Activated naive CD4-positive, alpha-beta T cell treated with anti-CD3 and anti-CD28 coated beads for 36 hours (primary cell): ENCODE measurements around the gene PLXNB2. TPM values are rescaled to one million over a fixed set of nuclear protein-coding genes. Genes with fewer than 3 reads are reported as not detected.
"Not testable (repeated sequence)": the region's sequence is repeated elsewhere in the genome, so short reads cannot be mapped to it uniquely, and the experiment has no call there.

ENCODE experiments used
- CTCF ChIA-PET: fragments of 350-600 bp; sonication (Branson Sonifier 250); formaldehyde crosslinking; loops from one replicate; lab custom pipeline; 2021; ENCODE audit warnings: antibody characterized with exemption; lab: Charles Lee
- DNase-seq: peaks from one replicate; pipeline ENCODE4 v3.0.0-alpha.2; 2020
- H3K27ac Mint-ChIP-seq: one replicate; pipeline ENCODE4 v1.8.0; 2021; ENCODE audit warnings: mild to moderate bottlenecking, mixed read lengths
- H3K27me3 Mint-ChIP-seq: one replicate; pipeline ENCODE4 v1.8.0; 2021; ENCODE audit warnings: low read depth, mixed read lengths
- H3K36me3 Mint-ChIP-seq: one replicate; pipeline ENCODE4 v1.8.0; 2021; ENCODE audit warnings: low read depth, mixed read lengths
- H3K4me1 Mint-ChIP-seq: one replicate; pipeline ENCODE4 v1.8.0; 2021; ENCODE audit warnings: low read depth, mixed read lengths
- H3K4me3 Mint-ChIP-seq: one replicate; pipeline ENCODE4 v1.8.0; 2021; ENCODE audit warnings: mild to moderate bottlenecking, moderate library complexity, mixed read lengths
- H3K9me3 Mint-ChIP-seq: one replicate; pipeline ENCODE4 v1.8.0; 2021; ENCODE audit warnings: mixed read lengths
- intact Hi-C: fragments of 100-400 bp; cut with micrococcal nuclease; formaldehyde crosslinking; loops from one replicate; pipeline ENCODE4 v1.15.1; 2023
- total RNA-seq, 2 experiments: library from RNA; stranded (reverse); gene quantifications; one replicate each; pipeline ENCODE4 v1.2.3, GENCODE V29; 2021

PLXNB2 gene
- total RNA-seq, 2 experiments from 2014 or later: 9.8 to 10.4 TPM

DNA sequence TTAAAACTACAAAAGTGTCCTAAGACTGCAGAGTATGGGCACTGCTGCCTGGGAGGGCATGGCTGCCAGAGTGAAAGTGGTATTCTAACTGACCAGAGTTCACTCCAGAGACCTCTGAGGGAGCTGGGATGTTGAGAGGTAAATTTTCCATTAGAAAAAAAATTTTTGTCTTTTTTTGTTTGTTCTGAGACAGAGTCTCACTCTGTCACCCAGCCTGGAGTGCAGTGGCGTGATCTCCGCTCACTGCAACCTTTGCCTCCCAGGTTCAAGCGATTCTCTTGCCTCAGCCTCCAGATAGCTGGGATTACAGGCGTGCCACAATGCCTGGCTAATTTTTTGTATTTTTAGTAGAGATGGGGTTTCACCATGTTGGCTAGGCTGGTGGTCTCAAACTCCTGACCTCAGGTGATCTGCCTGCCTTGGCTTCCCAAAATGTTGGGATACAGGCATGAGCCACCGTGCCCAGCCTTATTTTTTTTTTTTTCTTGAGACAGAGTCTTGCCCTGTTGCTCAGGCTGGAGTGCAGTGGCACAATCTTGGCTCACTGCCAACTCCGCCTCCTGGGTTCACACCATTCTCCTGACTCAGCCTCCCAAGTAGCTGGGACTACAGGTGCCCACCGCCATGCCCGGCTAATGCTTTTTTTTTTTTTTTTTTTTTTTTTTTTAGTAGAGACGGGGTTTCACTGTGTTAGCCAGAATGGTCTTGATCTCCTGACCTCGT lies 15.1 kb upstream of the PLXNB2 start:
- H3K4me1 Mint-ChIP-seq, H3K27ac Mint-ChIP-seq, DNase-seq, H3K4me3 Mint-ChIP-seq, H3K36me3 Mint-ChIP-seq, H3K9me3 Mint-ChIP-seq, H3K27me3 Mint-ChIP-seq, intact Hi-C loops: not testable (repeated sequence)
- CTCF ChIA-PET: interaction anchor here (0.6 to 1.3 kb wide), 6 partner anchors 8 to 297 kb away, joined by 3 to 7 read pairs (median 4); no protein-coding TSS in a partner anchor

DNA sequence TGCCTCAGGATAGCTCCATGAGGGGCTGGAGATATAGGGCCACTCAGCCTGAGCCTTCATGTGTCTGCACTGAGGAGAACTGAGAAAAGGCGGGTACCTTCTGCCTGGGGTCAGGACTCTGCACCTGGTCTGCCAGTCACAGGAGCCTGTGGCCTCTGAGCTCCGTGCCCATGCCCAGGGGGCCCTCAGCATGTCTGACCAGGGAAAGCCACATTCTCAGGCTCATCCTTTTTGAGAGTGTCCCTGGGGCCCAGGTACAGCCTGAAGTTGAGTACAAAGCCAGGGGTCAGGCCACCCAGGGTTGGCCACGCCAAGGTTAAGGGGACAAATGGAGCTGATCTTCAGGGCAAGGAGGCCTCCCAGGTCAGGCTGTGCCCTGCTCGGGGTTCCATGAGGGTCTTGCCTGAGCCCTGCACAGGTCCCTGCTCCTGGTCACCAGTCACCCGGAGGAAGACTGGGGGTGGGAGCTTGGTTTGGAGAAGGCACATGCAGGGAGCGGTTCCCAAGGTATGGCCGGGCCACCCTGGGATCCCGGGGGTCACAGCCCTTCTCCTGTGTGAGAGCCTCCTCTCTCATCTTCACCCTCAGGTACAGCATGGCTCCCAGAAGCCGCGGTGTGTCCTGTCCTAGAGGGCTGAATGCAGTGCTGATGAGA lies 13.4 kb upstream of the PLXNB2 start:
- intact Hi-C loops: no loop called here
- no peaks in the 10 kb centered on the region for H3K36me3 Mint-ChIP-seq

DNA sequence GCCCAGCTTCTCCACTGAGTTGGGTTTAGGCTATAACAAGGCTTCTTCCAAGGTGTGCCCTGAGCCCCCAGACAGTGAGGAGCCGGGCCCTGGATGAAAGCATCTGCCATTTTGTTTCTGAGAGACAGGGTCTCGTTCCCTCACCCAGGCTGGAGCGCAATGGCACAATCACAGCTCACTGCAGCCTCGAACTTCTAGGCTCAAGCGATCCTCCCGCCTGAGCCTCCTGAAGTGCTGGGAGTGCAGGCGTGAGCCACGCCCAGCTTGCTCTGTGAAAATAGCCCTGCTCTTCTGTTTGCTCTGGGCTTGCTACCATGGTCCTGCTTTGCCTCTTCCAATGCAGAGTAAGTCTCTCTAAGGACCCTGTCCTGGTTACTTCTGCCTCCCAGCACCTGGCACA lies 12.7 kb upstream of the PLXNB2 start:
- H3K27me3 Mint-ChIP-seq: no peaks in the 10 kb centered on the region
- no peak overlapping the region for H3K4me3 Mint-ChIP-seq
- DNase-seq: no peak
- peaks cover 3% of the 10 kb centered on the region for H3K4me1 Mint-ChIP-seq
- no peaks in the 10 kb centered on the region for H3K9me3 Mint-ChIP-seq
- H3K27ac Mint-ChIP-seq: no peak overlapping the region
- intact Hi-C loops: no loop called here
- CTCF ChIA-PET: no interaction called here
- H3K36me3 Mint-ChIP-seq: no peaks in the 10 kb centered on the region

More for the DNA sequence above, 13.4 kb upstream of the PLXNB2 start:
- no peaks in the 10 kb centered on the region for H3K27me3 Mint-ChIP-seq
- CTCF ChIA-PET: interaction anchor here (0.7 to 1.2 kb wide), 2 partner anchors 44 to 47 kb away, joined by 3 to 5 read pairs; no protein-coding TSS in a partner anchor
- no peak overlapping the region for H3K27ac Mint-ChIP-seq
- no peaks in the 10 kb centered on the region for H3K4me1 Mint-ChIP-seq
- H3K4me3 Mint-ChIP-seq: no peak overlapping the region
- H3K9me3 Mint-ChIP-seq: no peaks in the 10 kb centered on the region
- no peak for DNase-seq

DNA sequence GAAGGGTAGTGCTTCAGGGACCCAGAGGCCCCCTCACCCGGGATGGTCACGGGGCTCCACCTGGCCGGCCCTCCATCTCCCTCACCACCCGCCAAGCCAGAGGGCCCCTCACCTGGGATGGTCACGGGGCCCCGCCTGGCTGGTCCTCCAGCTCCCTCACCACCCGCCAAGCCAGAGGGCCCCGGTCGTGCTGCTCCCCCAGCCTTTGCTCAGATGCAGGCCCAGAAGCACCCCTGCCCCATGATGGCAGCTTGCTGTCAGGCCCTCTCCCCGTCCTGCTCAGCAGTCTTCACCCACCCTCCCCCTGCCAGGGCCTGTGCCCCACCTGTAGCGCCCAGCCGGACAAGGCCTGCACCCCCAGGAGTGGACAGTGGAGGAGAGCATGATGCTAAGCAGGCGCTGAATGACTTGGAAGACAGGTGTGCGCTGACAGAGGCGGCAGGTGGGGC lies 12.1 kb upstream of the PLXNB2 start:
- Mint-ChIP-seq H3K9me3 (no peaks in the 10 kb centered on the region), H3K4me3 (no peak overlapping the region), H3K4me1 (peaks cover 7% of the 10 kb centered on the region), H3K36me3 (no peaks in the 10 kb centered on the region), H3K27ac (no peak overlapping the region), H3K27me3 (no peaks in the 10 kb centered on the region)
- CTCF ChIA-PET: no interaction called here
- intact Hi-C loops: no loop called here
- no peak for DNase-seq

DNA sequence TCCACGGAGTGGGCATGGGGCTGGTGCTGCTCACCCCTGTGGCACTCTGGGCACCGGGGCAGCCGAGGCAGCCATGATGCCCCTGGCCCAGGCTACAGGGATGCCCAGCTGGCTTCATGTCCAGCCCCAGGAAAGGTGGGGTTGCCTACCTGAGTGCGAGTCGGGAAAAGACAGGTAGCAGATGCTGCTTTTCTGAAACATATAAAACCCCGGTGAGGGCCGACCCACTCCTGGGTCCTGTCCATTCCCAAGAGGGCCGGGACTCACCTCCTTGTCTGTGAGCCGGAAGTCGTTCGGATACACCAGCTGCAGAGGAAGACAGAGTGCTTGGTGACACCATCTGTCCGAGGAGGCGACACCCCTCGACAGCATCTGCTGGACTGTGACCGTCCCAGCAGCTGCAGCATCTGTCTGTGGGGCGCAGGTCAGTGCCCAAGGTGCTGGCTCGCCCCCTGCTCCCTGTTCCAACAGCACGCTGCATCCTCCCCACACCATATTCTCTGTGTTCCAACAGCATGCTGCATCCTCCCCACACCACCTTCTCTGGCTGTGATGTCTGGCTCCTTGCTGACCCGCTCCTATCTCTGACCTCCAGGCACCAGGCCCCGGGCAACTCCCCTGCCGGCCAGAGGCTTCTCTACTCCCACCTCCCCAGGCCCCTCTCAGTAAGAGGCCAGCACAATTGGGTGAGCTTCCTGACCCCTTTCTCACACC lies 11.4 kb upstream of the PLXNB2 start:
- CTCF ChIA-PET: no interaction called here
- Mint-ChIP-seq H3K36me3 (no peaks in the 10 kb centered on the region), H3K9me3 (no peaks in the 10 kb centered on the region), H3K27ac (no peak overlapping the region), H3K4me3 (no peak overlapping the region), H3K27me3 (no peaks in the 10 kb centered on the region), H3K4me1 (peaks cover 13% of the 10 kb centered on the region)
- intact Hi-C loops: no loop called here
- no peak for DNase-seq

DNA sequence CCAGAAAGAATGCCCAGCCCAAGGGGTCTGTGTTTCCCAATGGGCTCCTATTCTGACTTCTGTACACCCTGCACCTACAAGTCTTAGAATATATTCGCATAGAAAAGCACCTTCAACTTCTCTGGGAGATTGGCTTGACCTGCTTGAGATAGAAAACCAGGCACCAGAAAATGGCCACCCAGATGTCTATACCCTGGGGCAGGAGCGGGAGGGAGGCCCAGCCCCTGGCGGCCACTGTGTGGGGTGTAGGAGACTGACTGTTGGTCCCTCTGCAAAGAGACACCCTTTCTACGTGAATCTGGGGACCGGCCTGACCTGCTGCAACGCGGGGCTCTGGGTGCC lies 10.9 kb upstream of the PLXNB2 start:
- Mint-ChIP-seq H3K4me1 (peaks cover 15% of the 10 kb centered on the region), H3K36me3 (no peaks in the 10 kb centered on the region), H3K27me3 (no peaks in the 10 kb centered on the region), H3K27ac (no peak overlapping the region), H3K4me3 (no peak overlapping the region), H3K9me3 (no peaks in the 10 kb centered on the region)
- no peak for DNase-seq
- intact Hi-C loops: no loop called here
- CTCF ChIA-PET: no interaction called here

DNA sequence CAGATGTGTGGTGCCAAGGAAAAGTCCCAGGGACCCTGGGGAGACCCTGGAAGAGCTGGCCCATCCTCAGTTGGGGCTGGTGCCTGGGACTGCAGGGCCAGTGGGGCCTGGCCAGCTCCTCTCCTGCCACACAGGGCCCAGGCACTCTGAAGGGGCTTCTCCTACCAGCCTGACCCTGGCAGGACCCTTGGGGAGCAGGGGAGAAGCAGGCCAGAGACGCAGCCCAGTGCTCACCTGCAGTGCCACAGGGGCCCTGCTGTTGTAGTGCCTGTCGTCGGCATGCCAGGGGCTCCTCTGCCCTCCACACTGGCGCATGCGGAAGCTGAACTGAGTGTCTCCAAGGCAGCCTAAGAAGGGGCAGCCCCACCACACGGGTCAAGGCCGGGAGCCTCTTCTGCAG lies 10.2 kb upstream of the PLXNB2 start:
- H3K4me1 Mint-ChIP-seq: peaks cover 17% of the 10 kb centered on the region
- intact Hi-C loops: no loop called here
- H3K9me3 Mint-ChIP-seq: no peaks in the 10 kb centered on the region
- DNase-seq: no peak
- CTCF ChIA-PET: no interaction called here
- no peaks in the 10 kb centered on the region for H3K27me3 Mint-ChIP-seq
- no peak overlapping the region for H3K4me3 Mint-ChIP-seq
- H3K27ac Mint-ChIP-seq: no peak overlapping the region
- H3K36me3 Mint-ChIP-seq: no peaks in the 10 kb centered on the region

DNA sequence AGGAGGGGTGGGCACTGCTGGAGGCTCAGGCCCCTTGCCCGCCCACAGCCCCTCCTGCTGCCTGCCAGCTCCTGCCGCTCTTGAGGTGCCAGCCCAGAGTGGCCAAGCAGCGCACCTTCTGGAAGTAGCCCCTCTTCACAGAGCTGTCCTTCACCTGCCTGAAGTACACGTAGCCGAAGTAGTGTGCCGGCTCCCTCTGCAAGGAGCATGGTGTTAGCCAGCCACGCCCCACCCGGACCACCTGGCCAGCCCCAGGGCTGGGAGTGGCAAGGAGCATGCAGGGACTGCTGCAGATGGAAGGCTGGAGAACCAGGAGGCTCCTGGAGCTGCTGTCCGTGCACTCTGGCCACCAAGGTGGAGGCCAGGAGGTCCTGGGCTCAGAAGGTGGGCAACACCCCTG lies 9.7 kb upstream of the PLXNB2 start:
- intact Hi-C loops: no loop called here
- CTCF ChIA-PET: no interaction called here
- no peaks in the 10 kb centered on the region for H3K27me3 Mint-ChIP-seq
- no peaks in the 10 kb centered on the region for H3K9me3 Mint-ChIP-seq
- H3K36me3 Mint-ChIP-seq: no peaks in the 10 kb centered on the region
- peaks cover 17% of the 10 kb centered on the region for H3K4me1 Mint-ChIP-seq
- H3K4me3 Mint-ChIP-seq: no peak overlapping the region
- no peak for DNase-seq
- no peak overlapping the region for H3K27ac Mint-ChIP-seq

DNA sequence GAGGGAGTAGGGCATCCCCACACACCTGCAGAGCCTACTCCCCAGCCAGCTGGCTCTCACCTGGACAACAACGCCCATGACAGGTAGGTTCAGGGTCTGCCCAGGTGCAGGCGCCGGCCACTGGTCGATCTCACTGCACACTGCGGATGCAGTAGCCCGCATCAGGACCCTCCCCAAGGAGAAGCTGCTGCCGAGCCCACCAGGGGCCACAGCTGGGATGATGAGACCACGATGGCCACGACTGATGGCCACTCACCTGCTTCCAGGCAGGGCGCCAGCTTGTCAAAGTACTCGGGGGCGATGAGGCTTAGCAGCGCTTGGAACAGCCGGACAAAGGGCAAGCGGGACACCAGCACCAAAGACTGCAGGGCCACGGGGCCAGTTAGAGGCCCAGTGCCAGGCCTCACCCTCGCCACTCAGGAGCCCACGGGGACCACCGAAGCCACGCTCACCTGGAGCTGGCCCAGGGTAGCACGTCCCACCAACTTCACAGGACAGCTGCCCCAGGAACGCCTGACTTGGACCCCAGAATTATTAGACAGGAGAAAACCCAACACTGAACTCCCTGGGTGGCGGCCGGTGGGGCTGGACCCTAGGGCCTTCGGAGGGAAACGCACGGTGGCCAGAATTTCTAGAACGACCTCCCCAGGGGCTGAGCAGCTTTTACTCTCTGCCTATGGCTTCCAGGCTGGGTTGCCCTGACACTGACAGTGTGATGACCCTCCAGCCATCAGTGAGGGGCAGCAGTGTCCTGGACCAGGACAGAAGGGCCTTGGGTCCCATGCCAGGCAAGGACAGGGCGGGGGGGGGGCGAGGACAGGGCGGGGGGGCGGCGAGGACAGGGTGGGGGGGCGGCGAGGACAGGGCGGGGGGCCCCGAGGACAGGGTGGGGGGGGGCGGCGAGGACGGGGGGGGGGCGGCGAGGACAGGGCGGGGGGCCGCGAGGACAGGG lies 8.9 kb upstream of the PLXNB2 start:
- no peak for DNase-seq
- H3K36me3 Mint-ChIP-seq: no peaks in the 10 kb centered on the region
- CTCF ChIA-PET: interaction anchor here (1.1 kb wide), 1 partner anchor 25 kb away, joined by 3 read pairs; no protein-coding TSS in a partner anchor
- no peaks in the 10 kb centered on the region for H3K27me3 Mint-ChIP-seq
- no peak overlapping the region for H3K4me3 Mint-ChIP-seq
- H3K9me3 Mint-ChIP-seq: no peaks in the 10 kb centered on the region
- H3K4me1 Mint-ChIP-seq: peaks cover 17% of the 10 kb centered on the region
- no peak overlapping the region for H3K27ac Mint-ChIP-seq
- intact Hi-C loops: no loop called here

DNA sequence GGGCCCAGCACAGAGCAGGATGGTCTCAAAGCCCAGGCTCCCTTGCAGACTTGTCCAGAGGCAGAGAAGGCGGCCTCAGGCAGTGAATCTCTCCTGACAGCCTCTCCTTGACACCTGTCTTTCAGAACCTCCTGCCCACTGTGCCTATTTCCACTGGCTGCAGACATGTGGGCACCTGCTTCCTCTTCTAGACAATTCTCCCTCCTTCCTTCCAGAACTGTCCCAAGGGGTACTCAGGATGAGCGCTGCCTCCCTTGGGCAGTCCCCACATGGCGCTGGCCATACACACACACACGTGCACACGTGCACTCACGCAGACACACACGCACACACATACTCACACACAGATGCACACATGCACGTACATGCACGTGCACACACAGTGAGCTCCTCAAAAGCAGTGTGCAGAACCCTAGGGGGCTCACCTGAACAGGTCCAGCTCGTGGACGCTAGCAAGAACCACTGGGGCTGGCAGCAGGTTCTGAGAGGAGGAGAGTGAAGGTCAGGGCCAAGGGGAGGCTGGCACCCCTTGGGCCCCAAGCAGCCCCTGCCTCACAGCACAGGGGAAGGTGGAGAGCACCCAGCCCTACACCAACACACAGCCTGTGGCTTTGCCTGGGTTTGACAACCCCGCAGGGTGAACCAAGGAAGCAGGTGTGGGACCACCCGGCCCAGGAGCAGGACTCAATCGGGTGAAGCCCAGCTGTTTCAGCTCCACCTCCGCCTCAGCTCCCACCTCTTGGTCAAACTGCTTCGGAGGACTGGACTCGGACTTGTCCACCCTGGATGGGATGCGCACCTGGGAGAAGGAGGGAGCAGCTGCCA lies 8.1 kb upstream of the PLXNB2 start:
- Mint-ChIP-seq H3K4me1 (peaks cover 17% of the 10 kb centered on the region), H3K27ac (peak overlapping the region; percentile 64), H3K27me3 (no peaks in the 10 kb centered on the region), H3K36me3 (no peaks in the 10 kb centered on the region), H3K9me3 (no peaks in the 10 kb centered on the region), H3K4me3 (no peak overlapping the region)
- CTCF ChIA-PET: interaction anchor here (1.0 to 1.1 kb wide), 2 partner anchors 8 to 26 kb away, joined by 3 to 5 read pairs; no protein-coding TSS in a partner anchor
- intact Hi-C loops: no loop called here
- no peak for DNase-seq
